Hematopoietic multipotent progenitor cell treated with erythropoietin and hydrocortisone succinate and interleukin-3 and kit ligand, for 4 days (in vitro differentiated cells): Measurements from ENCODE around the gene SMIM28.
"Not testable (repeated sequence)": the region's sequence is repeated elsewhere in the genome, so short reads cannot be mapped to it uniquely, and the experiment has no call there.

Experiments used
- DNase-seq: peaks from one replicate; pipeline ENCODE4 v3.0.0-alpha.2; 2015

Gene SMIM28

GRCh38 chr6:138410048-138410735 lies 32.5 kb downstream of the SMIM28 start:
- DNase-seq, result peak; percentile 31

GRCh38 chr6:138410972-138411880 lies 33.5 kb downstream of the SMIM28 start:
- DNase-seq, result no peak

DNA sequence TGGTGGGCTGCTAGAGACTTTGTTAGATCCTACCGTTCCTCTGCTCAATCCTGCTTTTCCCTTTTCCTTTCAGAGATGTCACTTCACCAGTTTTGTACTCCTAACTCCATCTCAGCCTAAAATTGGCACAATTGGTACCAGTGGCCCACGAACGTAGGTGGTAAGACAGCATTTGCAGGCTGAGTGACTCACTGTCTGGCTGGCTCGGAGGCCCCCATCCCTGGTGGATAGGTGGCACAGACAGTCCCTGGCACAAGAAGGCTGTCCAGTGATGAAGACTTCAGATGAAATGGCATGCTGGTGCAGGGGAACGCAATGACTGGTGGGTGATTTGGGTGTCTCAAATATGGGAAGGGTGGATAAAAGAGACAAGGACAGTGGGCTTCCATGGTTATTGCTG lies 37.4 kb downstream of the SMIM28 start:
- DNase-seq, result no peak

DNA sequence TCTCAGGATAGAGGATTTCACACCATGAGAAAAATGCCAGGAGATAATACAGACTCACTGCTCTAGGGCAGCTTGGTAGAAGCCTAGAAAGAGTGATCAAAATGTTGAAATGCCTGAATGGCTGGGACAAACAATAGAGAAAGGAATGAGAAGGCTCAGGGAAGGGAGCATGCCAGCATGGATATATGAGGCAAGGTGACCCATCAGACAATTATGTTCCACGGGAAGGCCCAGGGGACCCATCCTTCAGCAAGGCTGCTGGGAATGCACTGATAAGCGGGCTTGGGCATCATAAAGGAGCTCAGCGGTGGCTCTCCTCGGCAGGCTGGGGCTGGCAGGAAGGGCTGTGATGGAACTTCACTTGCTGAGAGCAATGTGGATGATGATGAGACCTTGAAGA lies 38.5 kb downstream of the SMIM28 start:
- DNase-seq, result no peak

GRCh38 chr6:138417493-138418117 lies 39.9 kb downstream of the SMIM28 start:
- no peak for DNase-seq

DNA sequence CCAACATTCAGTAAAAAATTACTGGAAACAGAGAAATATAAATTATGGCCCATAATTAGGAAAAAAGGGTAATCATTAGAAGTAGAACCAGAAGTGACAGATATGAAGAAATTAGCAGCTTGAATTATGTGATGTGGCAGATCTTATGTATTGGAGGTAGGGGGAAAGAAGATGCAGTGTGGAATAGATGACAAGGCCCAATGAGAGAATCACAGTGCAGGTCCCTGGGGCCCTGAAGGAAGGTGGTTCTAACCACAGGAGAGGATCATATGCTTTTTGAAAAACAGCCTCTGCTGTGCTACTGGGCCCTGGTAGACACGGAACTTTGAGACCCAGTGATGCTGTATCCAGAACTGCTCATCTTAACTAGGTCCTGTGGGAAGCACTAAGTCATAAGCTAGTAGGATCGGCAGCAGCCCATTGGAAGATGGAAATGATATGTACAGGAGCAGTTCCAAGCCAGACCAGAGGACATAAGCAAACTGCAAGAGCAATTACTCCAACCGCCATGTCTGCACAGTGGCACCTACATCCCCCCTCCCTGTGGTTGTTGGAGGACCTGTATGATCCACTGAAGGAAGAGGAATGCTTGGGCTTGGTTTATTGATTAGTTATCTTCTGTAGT lies 40.5 kb downstream of the SMIM28 start:
- no peak for DNase-seq

DNA sequence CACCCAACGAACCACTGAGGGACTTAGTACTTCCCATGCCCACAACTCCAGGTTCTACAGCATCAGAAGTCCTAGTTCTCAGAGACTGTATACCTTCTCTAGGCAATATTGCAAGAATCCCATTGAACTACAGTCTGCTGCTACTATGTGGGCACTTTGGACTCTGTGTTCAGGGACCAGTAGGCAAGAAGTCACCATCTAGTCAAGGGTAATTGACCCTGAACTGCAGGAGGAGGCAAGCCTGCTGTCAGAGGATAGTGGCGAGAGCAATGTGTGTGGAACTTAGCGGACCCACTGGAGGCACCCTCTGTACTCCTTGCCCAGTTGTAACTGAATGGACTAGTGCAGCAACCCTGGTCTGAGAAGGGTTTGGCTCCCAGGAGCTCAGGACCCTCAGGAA lies 42.1 kb downstream of the SMIM28 start:
- no peak for DNase-seq

GRCh38 chr6:138420356-138420755 lies 42.7 kb downstream of the SMIM28 start:
- no peak for DNase-seq

GRCh38 chr6:138421089-138421488 lies 43.4 kb downstream of the SMIM28 start:
- no peak for DNase-seq

DNA sequence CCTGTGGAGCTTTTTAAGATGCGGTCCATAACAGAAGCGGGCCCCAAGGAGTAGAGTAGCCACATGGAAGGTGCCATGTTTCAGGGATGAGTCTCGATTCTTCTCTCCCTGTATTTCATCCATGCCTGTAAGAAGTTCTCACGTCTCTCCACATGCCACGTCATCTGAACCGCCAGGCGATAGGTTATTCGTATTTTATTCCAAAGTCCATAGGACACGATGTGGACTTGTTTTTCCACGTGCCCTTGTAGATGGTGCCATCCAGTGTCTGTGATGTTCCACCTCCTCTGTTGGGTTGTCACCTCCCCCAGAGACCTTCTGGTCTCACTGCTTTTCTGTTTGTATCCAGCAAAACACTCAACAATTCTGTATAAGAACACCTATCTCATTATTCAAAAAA lies 43.9 kb downstream of the SMIM28 start:
- no peak for DNase-seq

DNA sequence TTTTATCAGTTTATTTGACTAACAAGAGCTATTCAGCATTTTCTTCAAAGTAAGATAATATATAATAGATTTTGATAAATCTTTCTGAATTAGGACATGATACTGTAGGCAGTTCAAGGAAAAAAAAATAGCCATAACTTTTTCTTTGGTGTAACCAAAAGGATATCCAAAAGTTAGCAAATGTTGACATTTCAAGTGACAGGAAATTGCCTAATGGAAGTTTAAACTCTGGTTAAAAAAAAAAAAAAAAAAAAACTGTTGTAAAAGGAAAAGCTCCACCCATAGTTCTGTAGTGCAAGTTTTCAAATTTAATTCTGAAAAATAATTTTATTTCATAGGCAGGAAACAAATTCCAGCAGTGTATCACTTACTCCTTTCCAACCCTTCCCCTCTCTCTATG lies 45.2 kb downstream of the SMIM28 start:
- DNase-seq, result peak; percentile 45

DNA sequence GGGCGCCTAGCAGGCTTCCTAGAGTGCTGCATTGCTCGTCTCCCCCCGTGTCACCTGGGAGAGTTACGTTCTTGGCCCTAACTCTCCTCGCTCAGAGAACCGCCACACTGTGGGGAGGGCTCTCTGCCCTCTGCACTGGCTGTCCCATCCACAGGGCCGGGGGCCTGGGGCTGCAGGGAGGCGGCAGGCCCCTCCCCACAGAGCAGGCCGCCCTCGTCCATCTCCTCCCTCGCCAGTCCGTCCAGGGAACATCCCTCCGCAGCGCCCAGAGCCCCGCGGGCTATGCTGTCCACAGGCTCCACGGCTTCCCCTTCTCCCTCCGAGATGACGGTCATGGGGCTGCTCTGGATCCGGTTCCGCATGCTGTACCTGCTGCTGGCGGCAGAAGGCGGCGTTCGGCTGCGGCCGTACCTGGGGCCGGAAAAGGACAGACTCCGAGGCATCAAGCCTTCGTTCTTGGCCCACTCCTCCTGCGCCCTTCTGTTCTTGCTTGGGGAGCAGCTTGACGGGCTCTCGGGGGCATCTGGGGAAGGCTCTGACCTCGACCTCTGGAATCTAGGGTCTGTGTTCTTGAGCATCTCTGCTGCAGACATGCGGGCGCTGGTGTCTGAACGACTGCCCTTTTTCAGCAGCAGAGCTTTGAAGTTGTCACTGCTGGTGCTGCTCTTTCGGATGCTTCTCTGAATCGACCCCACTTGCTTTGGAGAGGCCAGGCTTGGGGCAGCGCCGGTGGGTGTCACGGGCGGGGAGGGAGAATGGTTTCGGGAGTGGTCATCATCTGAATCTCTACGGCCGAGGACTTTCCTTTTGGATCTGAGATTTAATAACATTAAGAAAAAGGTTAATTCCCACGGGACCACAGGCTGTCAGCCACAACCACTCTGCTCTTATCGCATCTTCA lies 46.5 kb downstream of the SMIM28 start:
- DNase-seq, result no peak

DNA sequence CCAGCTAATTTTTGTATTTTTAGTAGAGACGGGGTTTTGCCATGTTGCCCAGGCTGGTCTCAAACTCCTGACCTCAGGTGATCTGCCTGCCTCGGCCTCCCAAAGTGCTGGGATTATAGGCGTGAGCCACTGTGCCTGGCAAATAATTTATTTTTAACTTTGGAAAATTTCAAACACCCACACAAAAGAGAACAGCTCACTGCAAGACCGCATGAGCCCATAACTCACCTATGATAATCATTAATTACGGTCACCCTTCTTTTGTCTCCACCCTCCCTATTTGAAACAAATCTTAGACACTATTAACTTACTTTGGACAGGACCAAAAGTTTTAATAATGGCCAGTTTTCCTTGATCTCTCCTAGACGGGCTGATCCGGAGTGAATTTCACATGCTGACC lies 47.6 kb downstream of the SMIM28 start:
- DNase-seq, result not testable (repeated sequence)

GRCh38 chr6:138426500-138427123 lies 48.9 kb downstream of the SMIM28 start:
- DNase-seq, result no peak

- no peak for DNase-seq
These were observed 50.0 kb downstream of the SMIM28 start for GRCh38 chr6:138427701-138428100.

- peak; percentile 82 for DNase-seq
These were observed 51.4 kb downstream of the SMIM28 start for GRCh38 chr6:138428944-138429598.

DNA sequence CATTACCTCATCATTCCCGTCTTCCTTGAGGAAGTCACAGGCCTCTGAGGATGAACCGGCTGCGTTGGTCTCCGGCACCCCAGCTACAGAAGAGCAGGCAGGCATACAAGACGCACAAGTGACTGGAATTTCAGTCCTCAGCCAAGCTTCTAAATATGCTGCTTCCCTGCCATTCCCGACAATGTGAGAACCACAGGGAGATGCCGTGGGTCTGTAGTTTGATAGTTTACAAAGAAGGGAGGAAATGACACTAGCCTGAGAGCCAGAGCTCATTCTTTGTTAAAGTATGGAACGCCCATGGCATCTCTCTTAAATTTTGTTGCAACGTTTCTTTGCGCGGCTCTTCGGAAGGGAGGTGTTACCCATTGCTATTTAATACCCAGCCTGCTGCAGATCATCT lies 52.1 kb downstream of the SMIM28 start:
- no peak for DNase-seq

DNA sequence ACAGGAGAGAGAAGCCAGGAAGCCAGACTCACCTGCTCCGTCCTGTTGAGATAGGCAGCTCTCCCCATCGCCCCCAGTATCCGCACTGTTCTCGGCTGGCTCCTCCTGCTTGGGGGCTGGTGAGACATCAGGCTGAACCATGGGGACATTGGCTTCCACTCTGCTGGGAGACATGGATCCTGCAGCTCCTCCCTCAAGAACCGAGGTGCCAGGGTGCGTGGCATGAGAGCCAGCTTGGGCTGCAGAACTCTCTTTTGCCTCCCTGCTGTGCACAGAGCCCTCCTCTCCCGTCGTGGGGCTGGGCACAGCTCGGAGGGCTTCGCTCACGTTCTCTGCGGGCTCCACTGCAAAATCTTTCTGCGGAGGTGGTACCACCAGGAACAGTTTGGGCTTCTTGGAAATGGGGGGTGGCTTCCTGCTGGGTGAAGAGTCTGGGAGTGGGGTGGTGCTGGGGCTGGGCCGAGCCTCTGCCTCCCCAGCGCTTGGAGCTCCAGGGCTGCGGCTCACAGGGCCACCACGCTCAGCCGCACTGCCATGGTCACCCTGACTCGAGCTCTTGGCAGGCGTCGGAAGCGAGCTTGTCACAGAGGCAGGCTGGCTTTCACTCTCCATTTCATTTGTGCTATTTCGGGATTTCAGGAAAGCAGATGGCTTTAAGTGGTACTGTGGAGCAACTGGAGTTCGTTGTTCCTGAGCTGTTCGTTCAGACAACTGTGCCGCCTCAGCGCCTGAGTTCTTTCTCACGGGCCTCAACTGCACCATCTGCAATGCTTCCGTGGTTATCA lies 52.8 kb downstream of the SMIM28 start:
- no peak for DNase-seq

DNA sequence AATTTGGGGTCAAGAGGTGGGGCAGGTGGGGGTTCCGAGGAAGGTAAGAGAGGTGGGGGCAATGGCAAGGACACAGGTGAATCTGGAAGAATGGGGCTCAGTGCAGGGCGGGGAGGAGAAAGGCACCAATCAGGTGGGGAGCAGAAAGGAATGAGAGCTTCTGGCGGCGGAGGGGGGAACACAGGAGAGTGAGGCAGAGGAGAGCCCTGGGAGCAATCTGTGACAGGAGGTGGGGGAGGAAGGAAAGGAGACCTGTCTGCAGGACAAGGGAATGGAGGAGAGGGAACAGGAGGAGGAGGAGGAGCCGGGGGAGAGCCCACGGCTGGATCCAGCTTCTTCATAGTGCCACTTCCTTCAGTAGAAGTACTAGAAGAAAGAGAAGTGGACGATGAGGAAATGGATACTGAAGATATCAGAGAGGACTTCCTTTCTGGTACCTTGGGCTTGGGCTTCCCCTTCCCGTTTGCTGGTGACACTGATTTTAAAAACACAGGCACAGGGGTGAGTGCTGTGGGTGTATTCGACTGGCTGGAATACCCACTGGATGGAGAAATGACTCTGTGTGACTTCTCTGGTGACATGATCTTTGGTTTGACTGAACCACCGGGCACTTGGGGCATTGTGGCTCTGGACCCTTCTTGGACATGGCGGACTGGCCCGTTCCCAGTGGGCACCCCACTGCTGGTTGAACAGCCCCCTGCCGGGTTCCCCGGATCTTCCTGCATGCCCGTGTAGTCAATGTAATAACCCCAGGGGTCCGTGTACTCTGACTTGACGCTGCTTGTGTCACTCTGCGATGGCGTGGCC lies 53.8 kb downstream of the SMIM28 start:
- DNase-seq, result peak; percentile 36

DNA sequence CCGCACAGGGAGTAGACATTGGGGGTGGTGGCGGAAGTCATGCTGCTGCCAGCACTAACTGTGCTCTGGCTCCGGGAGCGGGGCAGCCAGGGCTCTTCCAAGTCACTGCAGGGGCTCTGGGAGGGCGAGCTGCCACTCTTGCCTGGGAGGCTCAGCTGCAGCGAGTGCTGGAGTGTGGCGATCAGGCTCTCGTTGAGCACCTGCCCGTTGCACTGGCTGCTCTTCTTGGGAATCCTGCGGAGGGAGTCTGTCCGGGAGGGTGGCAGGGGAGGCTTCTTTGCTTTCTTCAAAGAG lies 54.3 kb downstream of the SMIM28 start:
- DNase-seq, result no peak
